Hepatocyte (in vitro differentiated cells): ENCODE measurements around the gene ZBTB49. TPM values are rescaled to one million over a fixed set of nuclear protein-coding genes. Genes with fewer than 3 reads are reported as not detected.
A peak's percentile ranks its signal among the peaks of the same experiment; 100 is the strongest.

Source experiments
- DNase-seq: peaks from one replicate; pipeline ENCODE4 v3.0.0-alpha.2; 2016; ENCODE audit warnings: low spot score
- H2AFZ ChIP-seq: fragments of 200-600 bp; sonication (generic); 2 replicates; pipeline ENCODE4 v1.6.0; 2016; ENCODE audit warnings: antibody characterized with exemption, mild to moderate bottlenecking
- H3K27ac ChIP-seq: fragments of 200-600 bp; sonication (generic); 2 replicates; pipeline ENCODE4 v1.5.1; 2016; ENCODE audit warnings: mild to moderate bottlenecking
- H3K27me3 ChIP-seq: fragments of 200-600 bp; sonication (generic); 2 replicates; pipeline ENCODE4 v1.6.1; 2016
- H3K36me3 ChIP-seq: fragments of 200-600 bp; sonication (generic); replicated peaks from 2 replicates; pipeline ENCODE4 v1.5.1; 2016; ENCODE audit warnings: low read depth; ENCODE audit not compliant: insufficient read depth
- H3K4me1 ChIP-seq: fragments of 200-600 bp; sonication (generic); 2 replicates; pipeline ENCODE4 v1.5.1; 2016; ENCODE audit warnings: mild to moderate bottlenecking, moderate library complexity; ENCODE audit not compliant: insufficient read depth
- H3K4me2 ChIP-seq: fragments of 200-600 bp; sonication (generic); 2 replicates; pipeline ENCODE4 v1.6.0; 2016
- H3K4me3 ChIP-seq: fragments of 200-600 bp; sonication (generic); 2 replicates; pipeline ENCODE4 v1.5.1; 2016; ENCODE audit warnings: mild to moderate bottlenecking
- H3K79me2 ChIP-seq: fragments of 200-600 bp; sonication (generic); 2 replicates; pipeline ENCODE4 v1.6.0; 2017; ENCODE audit warnings: mild to moderate bottlenecking
- H3K9me2 ChIP-seq: fragments of 200-600 bp; sonication (generic); replicated peaks from 2 replicates; pipeline ENCODE4 v1.6.0; 2017; ENCODE audit warnings: mild to moderate bottlenecking; ENCODE audit not compliant: insufficient read depth
- H3K9me3 ChIP-seq: fragments of 200-600 bp; sonication (generic); 2 replicates; pipeline ENCODE4 v1.5.1; 2016; ENCODE audit warnings: low read depth, mild to moderate bottlenecking
- H4K20me1 ChIP-seq: fragments of 200-600 bp; sonication (generic); 2 replicates; pipeline ENCODE4 v1.6.0; 2016; ENCODE audit warnings: mild to moderate bottlenecking; ENCODE audit not compliant: insufficient read depth, poor library complexity, severe bottlenecking
- EZH2 ChIP-seq: fragments of 200-600 bp; sonication (generic); IDR thresholded peaks from 2 replicates; pipeline ENCODE4 v1.6.1; 2016; ENCODE audit warnings: antibody characterized with exemption, mild to moderate bottlenecking, borderline replicate concordance
- EZH2phosphoT487 ChIP-seq: fragments of 200-600 bp; sonication (generic); IDR thresholded peaks from one replicate; pipeline ENCODE4 v1.6.1; 2018; ENCODE audit warnings: antibody characterized with exemption, mild to moderate bottlenecking, low read depth, moderate library complexity; ENCODE audit not compliant: unreplicated experiment, severe bottlenecking
- WGBS: methylation state at CpG from one replicate; pipeline ENCODE4 v1.1.6; 2016; ENCODE audit warnings: low lambda C conversion rate; ENCODE audit errors: missing lambda C conversion rate; 5-methylcytosine and 5-hydroxymethylcytosine counted together
- polyA plus RNA-seq: library from polyadenylated mRNA; unstranded; fragments of >200 nt; fragmentation: Nextera tagmentation; extraction: Ambion mirVana; gene quantifications from 2 replicates; pipeline ENCODE4 v1.2.1, GENCODE V29; 2016
- total RNA-seq: library from RNA; depleted of rRNA; stranded (reverse); fragments of >200 nt; gene quantifications from 2 replicates; pipeline ENCODE4 v1.2.3, GENCODE V29; 2014
- TF ChIP-seq, protein P1 (sequence below): fragments of 200-600 bp; sonication (generic); IDR thresholded peaks from 2 replicates; pipeline ENCODE4 v1.5.1; 2016; ENCODE audit warnings: antibody characterized with exemption, mild to moderate bottlenecking; ENCODE audit not compliant: poor library complexity

The ZBTB49 gene
- total and polyA plus RNA-seq, 2 experiments from 2014 or later: 2.2 to 3.3 TPM

DNA sequence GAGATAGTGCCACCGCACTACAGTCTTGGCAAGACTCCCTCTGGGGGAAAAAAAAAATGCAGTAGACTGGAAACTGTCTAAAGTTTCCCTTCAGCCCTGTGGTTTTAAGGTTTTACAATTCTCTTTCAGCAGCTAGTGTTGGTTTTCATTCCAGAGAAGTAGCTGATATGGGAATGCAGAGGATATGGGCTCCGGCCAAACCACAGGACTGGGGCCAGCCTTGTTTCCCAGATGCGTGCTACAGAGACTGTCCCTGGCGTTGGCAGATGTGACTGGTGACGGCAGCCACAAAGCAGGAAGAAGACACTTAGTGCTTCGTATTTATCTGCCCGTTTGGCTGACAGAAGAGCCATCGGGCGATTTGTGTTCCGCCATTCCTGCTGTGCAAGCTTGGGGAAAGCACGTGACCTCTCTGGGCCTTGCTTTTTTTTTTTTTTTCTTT lies 43.2 kb downstream of the ZBTB49 start:
- Histone ChIP-seq H3K9me2 (no peaks in the 10 kb centered on the region), H3K27me3 (no peaks in the 10 kb centered on the region), H3K4me3 (no peak overlapping the region), H3K79me2 (no peaks in the 10 kb centered on the region), H4K20me1 (no peaks in the 10 kb centered on the region), H2AFZ (no peak overlapping the region), H3K27ac (peak overlapping the region; percentile 40), H3K9me3 (no peaks in the 10 kb centered on the region), H3K36me3 (no peaks in the 10 kb centered on the region), H3K4me2 (no peak overlapping the region), H3K4me1 (no peaks in the 10 kb centered on the region)
- TF ChIP-seq EZH2 (no peak), EZH2phosphoT487 (no peak)
- TF ChIP-seq, protein P1, sequence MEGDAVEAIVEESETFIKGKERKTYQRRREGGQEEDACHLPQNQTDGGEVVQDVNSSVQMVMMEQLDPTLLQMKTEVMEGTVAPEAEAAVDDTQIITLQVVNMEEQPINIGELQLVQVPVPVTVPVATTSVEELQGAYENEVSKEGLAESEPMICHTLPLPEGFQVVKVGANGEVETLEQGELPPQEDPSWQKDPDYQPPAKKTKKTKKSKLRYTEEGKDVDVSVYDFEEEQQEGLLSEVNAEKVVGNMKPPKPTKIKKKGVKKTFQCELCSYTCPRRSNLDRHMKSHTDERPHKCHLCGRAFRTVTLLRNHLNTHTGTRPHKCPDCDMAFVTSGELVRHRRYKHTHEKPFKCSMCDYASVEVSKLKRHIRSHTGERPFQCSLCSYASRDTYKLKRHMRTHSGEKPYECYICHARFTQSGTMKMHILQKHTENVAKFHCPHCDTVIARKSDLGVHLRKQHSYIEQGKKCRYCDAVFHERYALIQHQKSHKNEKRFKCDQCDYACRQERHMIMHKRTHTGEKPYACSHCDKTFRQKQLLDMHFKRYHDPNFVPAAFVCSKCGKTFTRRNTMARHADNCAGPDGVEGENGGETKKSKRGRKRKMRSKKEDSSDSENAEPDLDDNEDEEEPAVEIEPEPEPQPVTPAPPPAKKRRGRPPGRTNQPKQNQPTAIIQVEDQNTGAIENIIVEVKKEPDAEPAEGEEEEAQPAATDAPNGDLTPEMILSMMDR: no peak
- WGBS: 56% methylated on average over 11 of the region's 11 CpGs
- peak; percentile 33 for DNase-seq

DNA sequence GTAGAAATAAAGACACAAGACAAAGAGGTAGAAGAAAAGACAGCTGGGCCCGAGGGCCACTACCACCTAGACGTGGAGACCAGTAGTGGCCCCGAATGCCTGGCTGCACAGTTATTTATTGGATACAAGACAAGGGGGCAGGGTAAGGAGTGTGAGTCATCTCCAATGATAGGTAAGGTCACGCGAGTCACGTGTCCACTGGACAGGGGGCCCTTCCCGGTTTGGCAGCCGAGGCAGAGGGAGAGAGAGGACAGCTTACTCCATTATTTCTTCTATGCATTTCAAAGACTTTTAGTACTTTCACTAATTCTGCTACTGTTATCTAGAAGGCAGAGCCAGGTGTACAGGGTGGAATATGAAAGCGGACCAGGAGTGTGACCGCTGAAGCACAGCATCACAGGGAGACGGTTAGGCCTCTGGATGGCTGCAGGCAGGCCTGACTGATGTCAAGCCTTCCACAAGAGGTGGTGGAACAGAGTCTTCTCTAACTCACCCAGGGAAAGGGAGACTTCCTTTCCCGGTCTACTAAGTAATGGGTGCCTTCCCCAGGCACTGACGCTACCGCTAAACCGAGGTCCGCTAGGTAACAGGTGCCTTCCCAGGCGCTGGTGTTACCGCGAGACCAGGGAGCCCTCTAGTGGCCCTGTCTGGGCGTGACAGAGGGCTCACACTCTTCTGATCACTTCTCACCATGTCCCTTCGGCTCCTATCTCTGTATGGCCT lies 44.9 kb downstream of the ZBTB49 start:
- Histone ChIP-seq H3K27ac (no peak overlapping the region), H4K20me1 (no peaks in the 10 kb centered on the region), H3K27me3 (no peaks in the 10 kb centered on the region), H2AFZ (no peak overlapping the region), H3K9me2 (no peaks in the 10 kb centered on the region), H3K4me2 (no peak overlapping the region), H3K9me3 (no peaks in the 10 kb centered on the region), H3K36me3 (no peaks in the 10 kb centered on the region), H3K4me3 (no peak overlapping the region), H3K4me1 (no peaks in the 10 kb centered on the region), H3K79me2 (no peaks in the 10 kb centered on the region)
- 40% methylated on average over 21 of the region's 21 CpGs for WGBS
- DNase-seq: peak; percentile 83
- TF ChIP-seq, protein P1: peak; percentile 77
- TF ChIP-seq EZH2: no peak

DNA sequence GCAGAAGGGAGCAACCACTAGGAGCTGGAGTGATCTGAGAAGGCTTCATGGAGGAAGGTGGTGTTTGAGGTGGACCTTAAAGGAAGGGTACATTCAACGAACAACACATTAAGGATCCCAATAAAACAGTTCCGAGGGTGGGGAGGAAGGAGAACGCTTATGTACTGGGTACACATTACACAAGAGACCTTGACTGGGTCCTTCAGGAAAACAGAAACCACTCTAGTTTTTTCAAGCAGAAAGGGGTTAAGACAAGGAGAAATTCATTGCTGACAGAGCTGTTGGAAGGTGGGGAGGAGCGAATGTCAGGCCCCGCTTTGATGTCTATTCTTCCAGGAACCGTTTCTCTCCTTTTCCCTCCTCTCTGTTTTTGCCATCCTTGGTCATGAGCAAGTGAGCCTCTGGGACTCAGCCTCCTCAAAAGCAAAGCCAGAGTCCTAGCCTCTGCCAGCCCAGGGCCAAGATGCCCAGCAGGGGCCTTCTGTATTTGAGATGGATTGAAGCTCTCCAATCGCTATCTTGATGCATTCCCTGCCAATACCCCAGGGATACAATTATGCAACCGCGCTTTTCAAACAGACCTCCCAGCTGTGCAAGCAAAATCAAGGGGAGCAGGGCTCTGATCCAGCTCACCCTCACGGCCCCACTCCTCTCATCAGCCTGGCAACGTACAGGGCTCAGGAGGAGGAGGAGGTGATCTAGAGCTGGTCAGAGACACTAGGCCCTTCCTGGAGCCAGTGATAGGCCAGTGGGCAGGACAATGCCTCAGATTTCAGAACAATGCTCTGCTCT lies 48.4 kb downstream of the ZBTB49 start:
- TF ChIP-seq, protein P1: no peak
- TF ChIP-seq EZH2: no peak
- no peak for TF ChIP-seq EZH2phosphoT487
- DNase-seq: no peak
- no peaks in the 10 kb centered on the region for H4K20me1 ChIP-seq
- H3K4me2 ChIP-seq: no peak overlapping the region
- no peak overlapping the region for H3K27ac ChIP-seq
- no peaks in the 10 kb centered on the region for H3K4me1 ChIP-seq
- H3K4me3 ChIP-seq: no peak overlapping the region
- WGBS: 69% methylated on average over 11 of the region's 11 CpGs
- no peaks in the 10 kb centered on the region for H3K9me3 ChIP-seq
- H3K27me3 ChIP-seq: no peaks in the 10 kb centered on the region
- no peak overlapping the region for H2AFZ ChIP-seq
- no peaks in the 10 kb centered on the region for H3K36me3 ChIP-seq
- H3K79me2 ChIP-seq: no peaks in the 10 kb centered on the region
- H3K9me2 ChIP-seq: no peaks in the 10 kb centered on the region
